Trophoblast cell (in vitro differentiated cells and primary cell): ENCODE measurements around the gene PXT1.
"Not testable (repeated sequence)": the region's sequence is repeated elsewhere in the genome, so short reads cannot be mapped to it uniquely, and the experiment has no call there.

Experiments used
- DNase-seq, 2 donors: peaks; one replicate each; pipeline ENCODE4 v3.0.0-alpha.2; 2016
- H2AFZ ChIP-seq: 2 replicates; pipeline ENCODE4 v1.6.1; 2013; ENCODE audit warnings: low read length, moderate library complexity, mild to moderate bottlenecking; ENCODE audit not compliant: insufficient read depth, poor library complexity
- H2AK5ac ChIP-seq: 2 replicates; pipeline ENCODE4 v1.6.1; 2013; ENCODE audit warnings: mild to moderate bottlenecking, low read length
- H2BK120ac ChIP-seq: 2 replicates; pipeline ENCODE4 v1.6.1; 2013; ENCODE audit warnings: low read length, mild to moderate bottlenecking, moderate library complexity; ENCODE audit not compliant: insufficient read depth, poor library complexity
- H2BK12ac ChIP-seq: 2 replicates; pipeline ENCODE4 v1.6.1; 2013; ENCODE audit warnings: mild to moderate bottlenecking, low read length, moderate library complexity
- H2BK5ac ChIP-seq: 2 replicates; pipeline ENCODE4 v1.6.1; 2013; ENCODE audit warnings: low read length, low read depth, moderate library complexity, mild to moderate bottlenecking; ENCODE audit not compliant: poor library complexity
- H3K14ac ChIP-seq: 2 replicates; pipeline ENCODE4 v1.6.1; 2013; ENCODE audit warnings: mild to moderate bottlenecking, low read length
- H3K18ac ChIP-seq: 2 replicates; pipeline ENCODE4 v1.6.1; 2013; ENCODE audit warnings: mild to moderate bottlenecking, low read length
- H3K23ac ChIP-seq: 2 replicates; pipeline ENCODE4 v1.6.1; 2013; ENCODE audit warnings: low read length
- H3K27ac ChIP-seq: 2 replicates; pipeline ENCODE4 v1.5.1; 2013; ENCODE audit warnings: low read depth, mild to moderate bottlenecking, inconsistent platforms, low read length, moderate library complexity
- H3K27me3 ChIP-seq: 2 replicates; pipeline ENCODE4 v1.6.1; 2013; ENCODE audit warnings: inconsistent platforms, mild to moderate bottlenecking, low read length, moderate library complexity; ENCODE audit not compliant: insufficient read depth
- H3K36me3 ChIP-seq, 2 experiments: 1 replicate in 1 of 2; 2 replicates in 1 of 2; pipeline ENCODE4 v1.6.1; 2013; ENCODE audit warnings: low read length in 2 of 2, mild to moderate bottlenecking in 2 of 2, moderate library complexity in 1 of 2; ENCODE audit not compliant: insufficient read depth in 2 of 2, control insufficient read depth in 1 of 2
- H3K4ac ChIP-seq: 2 replicates; pipeline ENCODE4 v1.6.1; 2013; ENCODE audit warnings: low read depth, mild to moderate bottlenecking, low read length, moderate library complexity
- H3K4me1 ChIP-seq, 2 experiments: 1 replicate in 1 of 2; 2 replicates in 1 of 2; pipeline ENCODE4 v1.6.1; 2013; ENCODE audit warnings: low read length in 2 of 2, mild to moderate bottlenecking in 2 of 2, moderate library complexity in 1 of 2; ENCODE audit not compliant: insufficient read depth in 2 of 2, control insufficient read depth in 1 of 2
- H3K4me2 ChIP-seq: 2 replicates; pipeline ENCODE4 v1.6.1; 2013; ENCODE audit warnings: inconsistent platforms, mild to moderate bottlenecking, low read length, moderate library complexity
- H3K4me3 ChIP-seq: 2 replicates; pipeline ENCODE4 v1.5.1; 2013; ENCODE audit warnings: mild to moderate bottlenecking, low read depth, low read length, inconsistent platforms
- H3K79me1 ChIP-seq: one replicate; pipeline ENCODE4 v1.6.1; 2013; ENCODE audit warnings: low read length
- H3K79me2 ChIP-seq: 2 replicates; pipeline ENCODE4 v1.6.1; 2013; ENCODE audit warnings: low read length, mild to moderate bottlenecking; ENCODE audit not compliant: control insufficient read depth, insufficient read depth, poor library complexity
- H3K9ac ChIP-seq: 2 replicates; pipeline ENCODE4 v1.6.1; 2013; ENCODE audit warnings: mild to moderate bottlenecking, low read length
- H3K9me3 ChIP-seq: 2 replicates; pipeline ENCODE4 v1.6.1; 2013; ENCODE audit warnings: low read depth, mild to moderate bottlenecking, control low read depth, inconsistent platforms, low read length; ENCODE audit not compliant: insufficient read depth
- H4K12ac ChIP-seq: 2 replicates; pipeline ENCODE4 v1.6.1; 2013; ENCODE audit warnings: low read depth, mild to moderate bottlenecking, low read length, moderate library complexity
- H4K8ac ChIP-seq: 2 replicates; pipeline ENCODE4 v1.6.1; 2013; ENCODE audit warnings: low read depth, mild to moderate bottlenecking, low read length, moderate library complexity
- H4K91ac ChIP-seq: one replicate; pipeline ENCODE4 v1.6.1; 2013; ENCODE audit warnings: low read depth, mild to moderate bottlenecking, low read length, moderate library complexity
- WGBS: extraction: QIAGEN DNeasy Blood & Tissue Kit; methylation state at CpG from one replicate; pipeline ENCODE4 v1.1.7; 2013; ENCODE audit warnings: missing lambda C conversion rate; ENCODE audit not compliant: insufficient read length, insufficient coverage; ENCODE audit errors: extremely low coverage; 5-methylcytosine and 5-hydroxymethylcytosine counted together

The PXT1 gene

GRCh38 chr6:36449173-36449572 lies 6.5 kb upstream of the PXT1 start:
- H2AK5ac ChIP-seq, H4K12ac ChIP-seq, DNase-seq, H4K8ac ChIP-seq, H2AFZ ChIP-seq, H3K4ac ChIP-seq, H2BK5ac ChIP-seq, H2BK120ac ChIP-seq, H3K4me1 ChIP-seq, H3K9ac ChIP-seq, H2BK12ac ChIP-seq, H3K9me3 ChIP-seq, H3K4me3 ChIP-seq, H3K4me2 ChIP-seq, H3K27ac ChIP-seq, H3K23ac ChIP-seq, H3K79me1 ChIP-seq, H3K14ac ChIP-seq, H4K91ac ChIP-seq, H3K79me2 ChIP-seq, H3K27me3 ChIP-seq, H3K36me3 ChIP-seq, H3K18ac ChIP-seq: not testable (repeated sequence)
- no CpG with 5 or more reads among the region's 10 CpGs for WGBS

DNA sequence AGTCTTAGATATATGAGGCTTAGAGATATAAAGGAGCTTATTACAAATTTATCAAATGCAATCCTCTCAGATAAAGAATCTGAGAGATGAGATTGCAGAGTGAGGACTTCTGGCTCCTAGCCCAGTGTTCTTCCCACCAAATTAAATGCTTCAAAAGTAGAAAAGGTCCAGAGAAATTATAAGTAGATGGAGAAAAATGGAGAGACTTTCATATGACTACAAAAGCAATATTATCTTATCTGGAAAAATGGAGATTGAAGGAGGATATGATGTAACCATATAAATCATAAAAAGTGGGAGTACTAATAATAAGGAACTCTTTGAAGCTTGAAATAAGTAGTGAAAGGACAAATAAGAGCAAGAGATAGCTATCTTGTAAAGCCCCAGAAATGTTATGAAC lies 3.0 kb upstream of the PXT1 start:
- H2AK5ac ChIP-seq, result no peak overlapping the region

GRCh38 chr6:36444470-36444869 lies 1.8 kb upstream of the PXT1 start:
- Histone ChIP-seq H3K4ac (peak overlapping the region; percentile 11), H3K9ac (no peak overlapping the region), H3K23ac (no peak overlapping the region), H4K12ac (no peak overlapping the region), H3K4me1 (peaks cover 4 to 5% of the 10 kb centered on the region in 2 experiments), H3K79me2 (peaks cover 8% of the 10 kb centered on the region), H3K36me3 (peaks cover 0 to 4% of the 10 kb centered on the region in 2 experiments), H4K91ac (no peak overlapping the region), H2AK5ac (no peak overlapping the region), H3K79me1 (peaks cover 14% of the 10 kb centered on the region), H2BK120ac (no peak overlapping the region), H3K27ac (no peak overlapping the region), H3K14ac (no peak overlapping the region), H2BK12ac (no peak overlapping the region), H3K9me3 (peaks cover 2% of the 10 kb centered on the region), H2AFZ (no peak overlapping the region), H3K27me3 (no peaks in the 10 kb centered on the region), H3K4me3 (no peak overlapping the region), H4K8ac (no peak overlapping the region), H3K4me2 (peak overlapping the region; percentile 75), H2BK5ac (no peak overlapping the region), H3K18ac (no peak overlapping the region)
- DNase-seq, result peak; percentile 86 to 95
- whole genome bisulfite sequencing, result no CpG with 5 or more reads among the region's 3 CpGs

More for the DNA sequence above, 3.0 kb upstream of the PXT1 start:
- Histone ChIP-seq H3K4ac (no peak overlapping the region), H3K79me1 (peaks cover 14% of the 10 kb centered on the region), H2BK12ac (no peak overlapping the region), H4K12ac (no peak overlapping the region), H2AFZ (no peak overlapping the region), H2BK120ac (no peak overlapping the region), H3K27me3 (no peaks in the 10 kb centered on the region), H3K4me1 (peaks cover 5 to 6% of the 10 kb centered on the region in 2 experiments), H3K18ac (no peak overlapping the region), H3K9me3 (peaks cover 2% of the 10 kb centered on the region), H3K14ac (no peak overlapping the region), H3K36me3 (peaks cover 0 to 4% of the 10 kb centered on the region in 2 experiments), H3K27ac (no peak overlapping the region), H3K79me2 (peaks cover 11% of the 10 kb centered on the region), H4K8ac (no peak overlapping the region), H3K23ac (no peak overlapping the region), H4K91ac (no peak overlapping the region), H3K9ac (no peak overlapping the region), H2BK5ac (no peak overlapping the region), H3K4me3 (no peak overlapping the region), H3K4me2 (no peak overlapping the region)
- no peak for DNase-seq

GRCh38 chr6:36443471-36444428 lies 1.1 kb upstream of the PXT1 start:
- Histone ChIP-seq H3K79me2 (peaks cover 7% of the 10 kb centered on the region), H3K14ac (peak overlapping the region; percentile 83), H4K91ac (peak overlapping the region; percentile 86), H3K4me1 (peaks cover 4 to 5% of the 10 kb centered on the region in 2 experiments), H4K8ac (peak overlapping the region; percentile 80), H3K27ac (peak overlapping the region; percentile 82), H2BK120ac (peak overlapping the region; percentile 74), H3K9me3 (no peaks in the 10 kb centered on the region), H3K4me2 (peak overlapping the region; percentile 75), H2AK5ac (no peak overlapping the region), H3K36me3 (no peaks in the 10 kb centered on the region), H3K79me1 (peaks cover 14% of the 10 kb centered on the region), H2BK5ac (peak overlapping the region; percentile 62), H4K12ac (peak overlapping the region; percentile 82), H2AFZ (peak overlapping the region; percentile 62), H3K18ac (peak overlapping the region; percentile 71), H3K27me3 (no peaks in the 10 kb centered on the region), H3K9ac (peak overlapping the region; percentile 73), H3K23ac (no peak overlapping the region), H3K4me3 (peak overlapping the region; percentile 87), H3K4ac (peak overlapping the region; percentile 83), H2BK12ac (no peak overlapping the region)
- WGBS, result no CpG with 5 or more reads among the region's 18 CpGs
- DNase-seq, result peak in 1 of 2 donors; percentile 13
